GM19239 (cell line): ENCODE data around the gene DDA1.
"Not testable (repeated sequence)": the region's sequence is repeated elsewhere in the genome, so short reads cannot be mapped to it uniquely, and the experiment has no call there.

Source experiments
- DNase-seq: peaks from one replicate; pipeline ENCODE4 v3.0.0; 2011; ENCODE audit warnings: low spot score; ENCODE audit not compliant: insufficient read length
- FAIRE-seq: peaks from 2 replicates; lab custom pipeline; 2011; peaks lifted over from hg19 to GRCh38; lab: Jason Lieb, UNC

The DDA1 gene

GRCh38 chr19:17286263-17286662 is 23.1 kb upstream of the DDA1 start:
- FAIRE-seq: no peak

DNA sequence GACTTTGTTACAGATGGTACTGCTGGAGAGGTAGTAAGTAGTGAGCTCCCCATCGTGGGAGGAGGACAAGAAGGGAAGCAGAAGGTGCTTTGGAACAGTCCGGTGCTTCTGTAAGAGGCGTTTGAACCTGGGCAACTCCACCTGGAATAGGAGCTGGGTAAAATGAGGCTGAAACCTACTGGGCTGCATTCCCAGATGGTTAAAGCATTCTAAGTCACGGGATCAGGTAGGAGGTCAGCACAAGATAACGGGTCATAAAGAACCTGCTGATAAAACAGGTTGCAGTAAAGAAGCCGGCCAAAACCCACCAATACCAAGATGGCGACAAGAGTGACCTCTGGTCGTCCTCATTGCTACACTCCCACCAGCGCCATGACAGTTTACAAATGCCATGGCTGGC is 22.6 kb upstream of the DDA1 start:
- FAIRE-seq (no peak), DNase-seq (no peak)

More at GRCh38 chr19:17286263-17286662, 23.1 kb upstream of the DDA1 start:
- DNase-seq: no peak

DNA sequence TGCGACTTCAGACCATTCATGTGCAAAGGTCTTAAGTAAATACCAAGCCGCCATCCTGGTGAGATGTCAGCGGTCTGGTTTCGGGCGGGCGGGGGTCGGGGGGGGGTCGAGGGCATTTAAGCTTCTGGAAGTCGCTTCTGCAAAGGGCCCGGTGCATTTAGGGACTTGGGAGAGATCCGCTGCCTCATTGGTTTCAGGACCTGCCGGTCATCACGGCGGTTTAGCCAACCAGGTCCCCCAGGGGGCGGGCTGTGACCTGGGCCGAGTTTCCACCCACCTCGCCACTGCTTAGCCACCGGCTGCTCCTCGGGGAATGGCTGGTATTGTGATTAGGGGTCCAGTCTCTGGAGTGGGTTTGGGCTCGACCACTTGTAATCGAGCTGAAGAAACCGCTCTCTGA is 19.9 kb upstream of the DDA1 start:
- DNase-seq: no peak
- FAIRE-seq: peak; percentile 78

DNA sequence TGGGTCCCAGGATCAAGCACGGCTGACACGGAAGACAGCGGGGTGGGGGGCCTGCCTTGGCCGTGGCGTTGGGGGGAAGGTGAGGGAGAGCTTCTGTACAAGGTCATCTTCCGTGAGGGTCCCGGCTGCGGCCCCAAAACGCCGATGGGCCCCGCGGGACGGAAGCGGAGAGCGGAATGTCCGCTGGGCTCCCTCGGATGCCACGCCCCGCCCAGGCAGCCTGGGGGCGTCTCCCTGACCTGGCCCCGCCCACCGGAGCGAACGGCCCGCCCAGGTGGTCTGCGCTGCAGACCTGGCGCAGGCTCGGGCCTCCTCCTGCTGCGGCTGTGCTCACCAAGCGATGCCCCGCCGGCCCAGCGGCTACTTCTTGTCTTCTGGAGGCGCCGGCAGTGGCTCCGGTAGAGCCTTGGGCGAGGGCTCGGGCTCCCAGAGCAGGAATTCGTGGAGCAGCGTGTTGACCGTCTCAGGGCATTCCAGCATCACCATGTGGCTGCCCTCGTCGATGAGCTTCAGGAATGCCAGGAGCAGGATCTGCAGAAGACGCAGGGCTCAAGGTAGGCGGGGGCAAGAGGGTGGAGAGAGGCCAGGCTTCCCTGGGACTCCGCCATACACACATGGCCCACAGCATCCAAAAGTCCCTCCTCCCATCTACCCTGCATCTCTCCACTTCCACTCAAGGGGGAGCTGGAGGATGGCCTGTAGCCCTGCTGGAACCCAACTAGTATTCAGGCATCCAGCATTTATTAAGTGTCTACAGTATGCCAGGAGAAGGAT is 16.9 kb upstream of the DDA1 start:
- peak; percentile 97 for DNase-seq
- peak; percentile 95 for FAIRE-seq

- FAIRE-seq: no peak
- no peak for DNase-seq
Observed at GRCh38 chr19:17293605-17294004, 15.8 kb upstream of the DDA1 start.

- no peak for FAIRE-seq
Observed at GRCh38 chr19:17294051-17294891, 15.1 kb upstream of the DDA1 start.

DNA sequence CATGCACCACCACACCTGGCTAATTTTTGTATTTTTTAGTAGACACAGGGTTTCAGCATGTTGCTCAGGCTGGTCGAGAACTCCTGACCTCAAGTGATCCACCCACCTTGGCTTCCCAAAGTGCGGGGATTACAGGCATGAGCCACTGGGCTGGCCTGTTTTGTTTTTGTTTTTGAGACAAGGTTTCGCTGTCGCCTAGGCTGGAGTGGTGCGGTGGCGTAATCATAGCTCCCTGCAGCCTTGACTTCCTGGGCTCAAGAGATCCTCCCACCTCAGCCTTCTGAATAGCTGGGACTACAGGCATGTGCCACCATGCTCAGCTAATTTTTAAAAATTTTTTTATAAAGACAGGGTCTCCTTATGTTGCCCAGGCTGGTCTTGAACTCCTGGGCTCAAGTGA is 13.8 kb upstream of the DDA1 start:
- not testable (repeated sequence) for DNase-seq, FAIRE-seq

More at GRCh38 chr19:17294051-17294891, 15.1 kb upstream of the DDA1 start:
- peak; percentile 44 for DNase-seq

DNA sequence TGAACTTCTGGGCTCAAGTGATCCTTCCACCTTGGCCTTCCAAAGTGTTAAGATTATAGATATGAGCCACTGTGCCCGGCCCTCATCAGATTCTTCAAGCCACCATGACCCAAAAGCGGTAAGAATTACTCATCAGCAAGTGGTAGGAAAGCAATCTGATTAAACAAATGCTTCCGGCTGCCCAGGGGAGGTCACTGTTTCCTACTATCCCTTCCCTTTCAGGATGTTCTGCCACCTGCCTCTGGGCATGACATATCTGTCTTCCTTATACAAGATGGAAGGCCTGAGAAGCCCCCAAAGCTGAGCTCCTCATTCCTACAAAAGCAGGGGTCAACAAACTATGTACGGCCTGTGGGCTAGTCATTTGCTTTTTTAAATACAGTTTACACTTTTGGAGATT is 13.1 kb upstream of the DDA1 start:
- FAIRE-seq (no peak), DNase-seq (no peak)

DNA sequence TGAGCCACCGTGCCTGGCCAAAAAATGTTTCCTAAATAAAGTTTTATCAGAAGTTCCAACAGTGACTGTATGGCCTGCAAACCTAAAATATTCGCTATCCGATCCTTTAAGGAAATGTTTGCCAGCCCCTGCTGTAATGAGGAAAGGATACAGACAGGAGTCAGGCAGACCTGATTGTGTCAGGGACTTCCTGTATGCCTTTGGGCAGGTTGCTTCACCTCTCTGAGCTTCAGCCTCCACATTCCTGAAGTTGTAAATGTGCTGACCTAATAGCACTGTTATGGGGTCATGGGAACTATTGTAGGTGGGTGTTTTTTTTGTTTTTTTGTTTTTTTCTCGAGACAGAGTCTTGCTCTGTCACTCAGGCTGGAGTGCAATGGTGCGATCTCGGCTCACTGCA is 12.4 kb upstream of the DDA1 start:
- FAIRE-seq (no peak), DNase-seq (no peak)

DNA sequence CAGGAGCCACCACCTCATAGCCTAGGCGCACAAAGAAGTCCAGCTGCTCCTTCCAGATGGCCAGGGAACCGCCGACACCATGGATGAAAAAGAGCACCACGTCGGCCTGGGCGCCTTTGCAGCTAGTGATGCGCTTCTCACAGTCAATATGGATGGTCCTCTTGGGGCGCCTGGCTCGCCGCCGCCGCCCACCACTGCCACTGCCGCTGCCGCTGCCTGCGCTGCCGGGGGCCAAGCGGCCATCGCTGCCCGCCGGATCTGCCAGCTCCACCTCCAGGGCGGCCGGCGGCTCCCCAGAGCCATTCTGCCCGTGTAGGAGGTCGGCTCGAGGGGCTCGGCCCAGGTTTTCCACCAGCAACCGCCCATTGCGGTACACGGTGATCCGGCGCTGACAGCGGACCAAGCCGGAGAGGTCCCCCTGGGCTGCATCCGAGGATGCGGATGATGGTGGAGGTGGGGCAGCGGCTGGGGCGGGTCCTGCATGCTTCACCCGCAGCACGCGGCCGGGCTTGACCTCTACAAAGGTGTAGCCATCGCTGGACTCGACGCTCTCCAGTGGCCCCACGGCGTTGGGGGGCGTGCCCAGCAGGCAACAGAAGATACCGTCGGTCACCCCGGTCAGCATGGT is 8.3 kb upstream of the DDA1 start:
- FAIRE-seq: no peak
- DNase-seq: no peak

DNA sequence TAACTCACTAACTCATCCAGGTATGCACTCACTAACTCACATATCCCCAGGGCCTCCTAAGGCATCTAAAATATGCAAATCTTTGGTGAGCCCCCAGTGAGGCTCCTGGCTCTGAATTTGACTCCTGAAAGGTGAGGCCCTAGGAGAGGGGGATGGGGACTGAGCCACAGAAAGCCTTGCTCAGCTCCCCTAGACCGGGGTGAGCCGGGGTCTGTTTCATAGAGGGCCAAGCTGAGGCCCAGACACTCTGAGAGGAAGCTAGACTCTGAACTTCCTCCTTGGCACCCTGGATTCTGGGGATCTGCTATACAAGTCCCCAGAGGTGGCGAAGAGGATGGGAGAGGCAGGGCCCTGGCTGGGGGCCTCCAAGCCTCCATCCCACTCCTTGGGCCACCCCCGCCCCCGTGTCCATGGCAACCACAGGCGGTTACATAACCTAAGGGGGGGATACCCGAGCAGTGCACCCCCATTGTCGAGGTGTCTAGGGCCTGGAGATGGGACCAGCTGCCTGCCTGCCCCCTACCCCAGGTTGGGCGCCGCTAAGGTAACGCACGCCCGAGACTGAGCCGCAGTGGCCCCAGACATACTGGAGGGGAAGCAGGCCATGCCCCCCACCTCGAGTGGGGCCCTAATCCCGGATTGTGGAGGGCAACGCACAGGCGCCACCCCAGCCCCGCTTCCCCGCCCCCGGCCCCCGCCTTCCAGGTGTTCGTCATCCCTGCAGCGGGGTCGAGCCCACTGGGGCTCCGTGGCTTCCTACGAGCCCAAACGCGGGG is 6.8 kb upstream of the DDA1 start:
- DNase-seq (no peak), FAIRE-seq (no peak)

DNA sequence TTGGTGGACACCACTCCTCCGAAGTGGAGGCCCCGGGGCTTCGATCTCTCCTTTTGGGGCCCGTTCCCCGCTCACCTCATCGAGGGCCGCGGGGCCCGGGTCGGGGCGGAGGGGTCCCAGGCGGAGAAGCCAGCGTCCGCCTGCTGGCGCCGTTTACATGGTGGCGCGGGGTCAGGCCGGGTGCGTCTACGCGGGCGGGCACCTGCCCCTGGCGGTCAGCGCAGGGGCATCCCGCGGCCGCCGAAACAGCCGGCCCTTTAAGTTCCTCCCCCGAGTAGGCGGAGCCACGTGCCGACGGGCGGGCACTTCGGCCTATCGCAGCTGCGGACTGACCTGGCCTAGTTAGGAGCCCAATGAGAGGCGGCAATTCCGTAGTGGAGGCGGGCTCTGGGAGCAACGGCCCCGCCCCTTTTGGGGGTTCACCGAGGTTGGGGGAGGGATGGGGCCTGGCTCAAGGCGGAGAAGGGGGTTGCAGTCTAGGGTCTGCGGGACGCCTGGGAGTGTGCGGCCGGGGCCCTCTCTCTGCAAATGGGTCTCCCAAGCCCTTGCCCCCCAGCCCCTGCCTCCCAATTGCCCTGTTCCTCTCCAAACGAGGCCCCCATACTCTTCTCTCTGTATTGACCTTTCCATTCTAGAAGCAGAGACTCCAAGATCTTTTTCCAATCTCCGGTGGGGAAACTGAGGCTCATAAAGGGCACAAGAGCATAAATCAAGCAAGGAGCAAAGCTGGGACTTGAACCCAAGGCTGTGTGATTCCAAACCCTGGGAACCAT is 6.0 kb upstream of the DDA1 start, which contains the start of gene ABHD8:
TSS of gene ABHD8 (minus strand) at position 259 of the 773 bp plus-strand sequence. CDS start 1,809 bp downstream, outside the sequence.
- DNase-seq: peak; percentile 95
- FAIRE-seq: peak; percentile 89

GRCh38 chr19:17303940-17304267 is 5.5 kb upstream of the DDA1 start:
- FAIRE-seq: no peak

DNA sequence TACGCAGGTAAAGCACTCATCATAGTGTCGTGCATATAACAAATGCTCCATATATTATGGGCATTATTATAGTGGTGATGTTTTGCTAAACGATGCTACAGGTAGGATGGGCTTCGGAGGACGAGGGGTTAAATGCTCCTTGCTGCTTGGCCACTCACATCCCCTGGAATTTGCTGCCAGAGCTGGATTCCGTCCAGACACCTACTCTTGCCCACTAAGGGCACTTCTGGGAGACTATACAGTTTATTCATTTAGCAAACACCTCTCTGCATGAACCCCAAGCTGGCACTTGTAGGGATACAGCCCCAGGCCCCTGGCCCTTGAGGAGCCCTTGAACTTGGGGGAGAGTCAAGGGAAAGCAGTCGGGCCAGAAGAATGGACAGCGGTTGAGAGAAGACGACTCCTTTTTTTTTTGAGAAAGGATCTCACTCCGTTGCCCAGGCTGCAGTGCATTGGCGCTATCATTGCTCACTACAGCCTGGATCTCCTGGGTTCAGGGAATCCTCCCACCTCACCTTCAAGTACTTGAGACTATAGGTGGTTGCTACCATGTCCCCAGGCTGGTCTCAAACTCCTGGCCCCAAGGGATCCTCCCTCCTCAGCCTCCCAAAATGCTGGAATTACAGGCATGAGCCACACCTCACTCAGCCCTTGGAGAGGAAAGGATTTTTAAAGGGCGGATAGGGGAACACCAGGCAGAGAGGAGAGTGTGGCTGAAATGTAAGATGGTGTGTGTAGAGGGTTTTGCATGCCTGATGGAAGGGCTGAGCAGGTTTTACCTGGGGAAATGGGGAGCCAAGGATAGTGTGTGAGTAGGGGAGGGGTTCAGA is 4.8 kb upstream of the DDA1 start:
- FAIRE-seq (peak; percentile 11), DNase-seq (no peak)

More at GRCh38 chr19:17303940-17304267, 5.5 kb upstream of the DDA1 start:
- DNase-seq: no peak

- FAIRE-seq: no peak
- no peak for DNase-seq
Observed at GRCh38 chr19:17305216-17305516, 4.2 kb upstream of the DDA1 start.

DNA sequence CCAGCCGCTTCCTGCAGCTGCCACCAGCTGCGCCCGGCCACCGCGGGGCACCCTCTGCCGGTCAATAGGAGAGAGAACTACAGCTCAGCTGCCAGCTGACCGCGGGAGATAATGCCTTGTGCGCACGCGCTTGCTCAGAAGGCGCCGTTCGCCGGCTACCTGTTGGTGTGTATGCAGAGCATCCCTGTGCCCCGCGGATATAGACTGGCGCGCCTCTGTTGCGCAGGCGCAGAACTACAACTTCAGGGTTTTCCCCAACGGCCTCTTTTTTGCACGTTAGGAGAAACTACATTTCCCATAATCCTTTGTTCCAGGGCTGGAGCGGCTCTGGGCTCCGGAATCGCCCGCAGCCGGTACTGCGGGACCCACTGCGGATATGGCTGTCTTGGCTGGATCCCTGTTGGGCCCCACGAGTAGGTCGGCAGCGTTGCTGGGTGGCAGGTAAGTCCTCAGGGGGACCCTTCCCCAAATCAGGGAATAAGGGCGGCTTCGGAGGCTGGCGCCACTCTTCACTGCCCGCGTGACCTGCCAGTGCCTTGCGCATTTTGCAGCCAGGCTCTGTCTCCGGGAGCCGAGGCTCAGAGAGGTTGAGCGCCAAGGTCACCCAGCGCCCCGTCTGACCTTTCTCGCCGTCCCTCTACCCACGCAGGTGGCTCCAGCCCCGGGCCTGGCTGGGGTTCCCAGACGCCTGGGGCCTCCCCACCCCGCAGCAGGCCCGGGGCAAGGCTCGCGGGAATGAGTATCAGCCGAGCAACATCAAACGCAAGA is 3.7 kb upstream of the DDA1 start, which contains the start of gene MRPL34:
TSS of gene MRPL34 (plus strand) at position 356 of the 768 bp plus-strand sequence. CDS start at position 377, 21 bp downstream.
- FAIRE-seq: peak; percentile 97
- DNase-seq: no peak

- DNase-seq: no peak
- FAIRE-seq: peak; percentile 4
Observed at GRCh38 chr19:17306285-17306714, 3.1 kb upstream of the DDA1 start.

DNA sequence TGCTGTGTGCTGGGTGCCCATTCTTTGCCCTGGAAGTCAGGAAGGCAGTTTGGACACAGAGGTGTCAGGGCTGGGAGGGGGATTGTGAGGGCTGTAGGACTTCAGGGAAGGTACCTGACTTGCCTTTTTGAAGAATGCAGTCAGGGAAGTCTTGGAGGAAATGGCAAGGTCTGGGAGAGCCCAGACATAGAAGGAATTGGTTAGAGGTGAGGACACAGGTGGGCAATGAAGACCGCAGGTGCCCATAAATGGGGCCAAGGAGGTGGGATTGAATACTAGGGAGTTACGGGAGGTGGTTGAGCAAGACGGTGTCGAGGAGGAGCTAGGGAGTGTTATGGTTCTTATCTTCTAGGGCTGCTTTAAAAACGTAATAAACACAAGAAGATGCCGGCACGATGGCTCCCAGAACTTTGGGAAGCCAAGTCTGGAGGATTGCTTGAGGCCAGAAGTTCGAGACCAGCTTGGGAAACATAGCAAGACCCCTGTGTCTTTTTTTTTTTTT is 1.4 kb upstream of the DDA1 start:
- FAIRE-seq: no peak

More for the DNA sequence above, 1.4 kb upstream of the DDA1 start:
- DNase-seq: no peak
